ENCODE measurements around the gene SQSTM1.

DNA sequence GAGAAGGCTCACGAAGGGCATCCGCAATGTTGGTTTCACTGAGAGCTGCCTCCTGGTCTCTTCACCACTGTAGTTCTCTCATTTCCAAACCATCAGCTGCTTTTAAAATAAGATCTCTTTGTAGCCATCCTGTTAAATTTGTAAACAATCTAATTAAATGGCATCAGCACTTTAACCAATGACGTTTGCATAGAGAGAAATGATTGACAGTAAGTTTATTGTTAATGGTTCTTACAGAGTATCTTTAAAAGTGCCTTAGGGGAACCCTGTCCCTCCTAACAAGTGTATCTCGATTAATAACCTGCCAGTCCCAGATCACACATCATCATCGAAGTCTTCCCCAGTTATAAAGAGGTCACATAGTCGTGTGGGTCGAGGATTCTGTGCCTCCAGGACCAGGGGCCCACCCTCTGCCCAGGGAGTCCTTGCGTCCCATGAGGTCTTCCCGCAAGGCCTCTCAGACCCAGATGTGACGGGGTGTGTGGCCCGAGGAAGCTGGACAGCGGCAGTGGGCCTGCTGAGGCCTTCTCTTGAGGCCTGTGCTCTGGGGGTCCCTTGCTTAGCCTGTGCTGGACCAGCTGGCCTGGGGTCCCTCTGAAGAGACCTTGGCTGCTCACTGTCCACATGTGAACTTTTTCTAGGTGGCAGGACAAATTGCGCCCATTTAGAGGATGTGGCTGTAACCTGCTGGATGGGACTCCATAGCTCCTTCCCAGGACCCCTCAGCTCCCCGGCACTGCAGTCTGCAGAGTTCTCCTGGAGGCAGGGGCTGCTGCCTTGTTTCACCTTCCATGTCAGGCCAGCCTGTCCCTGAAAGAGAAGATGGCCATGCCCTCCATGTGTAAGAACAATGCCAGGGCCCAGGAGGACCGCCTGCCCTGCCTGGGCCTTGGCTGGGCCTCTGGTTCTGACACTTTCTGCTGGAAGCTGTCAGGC lies 16.6 kb downstream of the SQSTM1 start:
- TF ChIP-seq, protein P1, sequence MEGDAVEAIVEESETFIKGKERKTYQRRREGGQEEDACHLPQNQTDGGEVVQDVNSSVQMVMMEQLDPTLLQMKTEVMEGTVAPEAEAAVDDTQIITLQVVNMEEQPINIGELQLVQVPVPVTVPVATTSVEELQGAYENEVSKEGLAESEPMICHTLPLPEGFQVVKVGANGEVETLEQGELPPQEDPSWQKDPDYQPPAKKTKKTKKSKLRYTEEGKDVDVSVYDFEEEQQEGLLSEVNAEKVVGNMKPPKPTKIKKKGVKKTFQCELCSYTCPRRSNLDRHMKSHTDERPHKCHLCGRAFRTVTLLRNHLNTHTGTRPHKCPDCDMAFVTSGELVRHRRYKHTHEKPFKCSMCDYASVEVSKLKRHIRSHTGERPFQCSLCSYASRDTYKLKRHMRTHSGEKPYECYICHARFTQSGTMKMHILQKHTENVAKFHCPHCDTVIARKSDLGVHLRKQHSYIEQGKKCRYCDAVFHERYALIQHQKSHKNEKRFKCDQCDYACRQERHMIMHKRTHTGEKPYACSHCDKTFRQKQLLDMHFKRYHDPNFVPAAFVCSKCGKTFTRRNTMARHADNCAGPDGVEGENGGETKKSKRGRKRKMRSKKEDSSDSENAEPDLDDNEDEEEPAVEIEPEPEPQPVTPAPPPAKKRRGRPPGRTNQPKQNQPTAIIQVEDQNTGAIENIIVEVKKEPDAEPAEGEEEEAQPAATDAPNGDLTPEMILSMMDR (IDR thresholded peaks at IDR 0.05), result no peak
- no peak for TF ChIP-seq POLR2A (IDR thresholded peaks at IDR 0.05)
